ENCODE data around the gene PAX2. TPM values are rescaled to one million over a fixed set of nuclear protein-coding genes. Genes with fewer than 3 reads are reported as not detected.

PAX2 gene
- total RNA-seq, 1 donor from 2014 or later, result not detected

DNA sequence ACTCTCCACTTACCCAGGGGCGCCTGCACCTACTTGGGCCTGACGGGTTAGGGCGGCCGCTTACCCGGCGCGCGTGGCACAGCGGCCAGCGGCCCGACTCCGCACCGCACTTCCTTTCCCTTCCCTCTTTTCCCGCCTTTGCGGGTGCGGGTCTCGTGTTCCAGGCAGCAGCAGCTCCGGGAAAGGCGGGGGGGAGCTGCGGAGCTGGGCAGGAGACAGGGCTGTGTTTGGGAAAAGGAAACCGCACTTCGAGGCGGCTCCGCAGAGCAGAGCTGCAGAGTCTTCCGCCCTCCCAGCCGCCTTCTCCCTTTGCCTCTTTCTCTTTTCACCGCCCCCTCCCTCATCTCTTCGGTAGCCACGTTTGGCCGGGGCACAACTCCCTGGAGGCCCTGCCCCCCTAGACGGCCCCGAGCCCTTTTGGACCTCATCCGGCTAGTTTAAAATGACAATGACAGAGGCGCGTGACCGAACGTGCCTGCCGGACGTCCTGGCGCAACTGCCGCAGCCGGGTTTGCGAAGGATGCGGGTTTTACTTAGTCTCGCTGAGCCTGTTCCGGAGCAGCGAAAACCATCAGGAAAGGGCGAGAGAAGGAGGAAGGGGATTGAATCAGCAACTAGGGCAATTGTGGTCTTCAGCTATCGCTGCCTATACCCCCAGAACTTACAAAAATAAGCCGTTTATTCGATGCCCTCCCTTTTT is 7.9 kb upstream of the PAX2 start:
- intact Hi-C loops (cut with micrococcal nuclease), result no loop called here

DNA sequence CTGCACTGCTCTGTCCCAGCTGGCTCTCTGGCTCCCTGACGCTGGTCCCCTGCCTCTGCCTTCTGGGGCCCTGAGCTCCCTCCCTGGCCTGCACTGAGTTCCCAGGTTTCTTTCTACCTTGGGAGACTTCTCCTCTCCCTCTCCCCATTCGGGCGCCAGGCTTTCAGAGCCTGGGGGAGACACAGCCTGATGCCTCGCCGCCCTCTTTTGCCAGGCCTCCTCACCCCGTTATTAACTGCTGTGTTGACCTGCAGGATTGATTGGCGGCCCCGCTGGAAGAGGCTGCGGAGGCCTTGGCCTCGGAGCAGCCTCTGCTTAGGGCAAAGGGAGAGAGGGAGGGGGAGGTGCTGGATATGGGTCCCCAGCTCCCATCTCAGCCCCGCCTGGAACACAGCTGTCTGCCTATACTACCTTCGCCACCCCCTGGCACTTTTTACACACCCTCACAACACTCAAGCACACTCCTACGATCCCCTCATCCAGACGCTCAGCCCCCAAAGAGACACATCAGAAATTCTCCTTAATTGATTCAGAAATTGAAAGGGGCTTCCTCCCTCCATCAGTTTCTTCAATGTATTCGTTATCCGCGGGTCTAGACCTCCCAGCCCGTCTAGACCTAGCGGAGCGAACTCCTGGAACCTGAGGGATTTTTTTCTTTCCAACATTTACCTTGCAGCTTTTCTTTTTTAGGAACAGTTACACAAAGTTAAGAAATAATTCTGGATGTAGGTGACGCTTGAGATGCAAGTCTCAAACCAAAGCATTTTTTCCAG is 7.1 kb upstream of the PAX2 start:
- intact Hi-C loops (cut with micrococcal nuclease), result no loop called here

DNA sequence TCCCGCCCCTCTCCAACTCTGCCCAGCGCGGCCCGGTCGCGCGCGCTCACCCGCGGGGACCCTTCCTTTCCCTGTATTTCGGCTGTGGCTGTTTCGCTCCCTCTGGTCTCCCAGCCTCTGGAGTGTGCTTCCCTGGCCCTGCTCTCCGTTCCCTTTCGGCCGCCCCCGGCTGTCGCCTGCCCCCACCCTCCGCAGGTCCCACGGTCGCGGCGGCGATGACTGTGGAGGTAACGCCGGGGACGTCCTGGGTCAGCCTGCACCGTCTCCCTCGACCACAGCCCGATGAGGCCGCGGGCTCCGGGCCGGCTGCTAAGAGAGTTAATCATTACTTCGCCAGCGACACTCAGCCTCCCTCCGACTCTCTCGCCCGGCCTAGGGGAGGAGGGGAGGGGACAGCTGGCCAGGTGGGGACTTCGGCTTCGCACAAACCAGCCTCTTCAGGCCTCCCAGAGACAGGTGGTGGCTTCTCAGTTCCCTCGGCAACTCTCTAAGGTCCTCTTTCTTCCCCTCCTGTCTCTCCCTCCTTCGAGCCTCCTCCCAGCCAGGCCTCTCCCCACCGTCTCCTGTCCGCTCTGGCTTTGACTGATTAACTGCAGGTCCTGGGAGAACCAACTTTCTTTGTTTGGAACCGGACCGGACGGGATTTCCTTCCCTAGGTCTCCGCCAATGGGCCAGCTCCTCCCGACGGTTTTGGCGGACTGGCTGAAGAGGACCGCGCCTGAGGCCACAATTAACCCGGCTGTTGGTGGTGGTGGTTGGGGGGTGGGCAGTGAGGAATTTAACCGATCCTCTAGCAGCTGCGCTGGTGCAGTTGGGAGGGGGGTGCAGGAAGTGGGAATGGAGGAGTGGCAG is 5.6 kb upstream of the PAX2 start:
- intact Hi-C loops (cut with micrococcal nuclease), result loop anchor here (5.0 kb wide), 2 partner anchors 82 to 398 kb away; no protein-coding TSS in a partner anchor

DNA sequence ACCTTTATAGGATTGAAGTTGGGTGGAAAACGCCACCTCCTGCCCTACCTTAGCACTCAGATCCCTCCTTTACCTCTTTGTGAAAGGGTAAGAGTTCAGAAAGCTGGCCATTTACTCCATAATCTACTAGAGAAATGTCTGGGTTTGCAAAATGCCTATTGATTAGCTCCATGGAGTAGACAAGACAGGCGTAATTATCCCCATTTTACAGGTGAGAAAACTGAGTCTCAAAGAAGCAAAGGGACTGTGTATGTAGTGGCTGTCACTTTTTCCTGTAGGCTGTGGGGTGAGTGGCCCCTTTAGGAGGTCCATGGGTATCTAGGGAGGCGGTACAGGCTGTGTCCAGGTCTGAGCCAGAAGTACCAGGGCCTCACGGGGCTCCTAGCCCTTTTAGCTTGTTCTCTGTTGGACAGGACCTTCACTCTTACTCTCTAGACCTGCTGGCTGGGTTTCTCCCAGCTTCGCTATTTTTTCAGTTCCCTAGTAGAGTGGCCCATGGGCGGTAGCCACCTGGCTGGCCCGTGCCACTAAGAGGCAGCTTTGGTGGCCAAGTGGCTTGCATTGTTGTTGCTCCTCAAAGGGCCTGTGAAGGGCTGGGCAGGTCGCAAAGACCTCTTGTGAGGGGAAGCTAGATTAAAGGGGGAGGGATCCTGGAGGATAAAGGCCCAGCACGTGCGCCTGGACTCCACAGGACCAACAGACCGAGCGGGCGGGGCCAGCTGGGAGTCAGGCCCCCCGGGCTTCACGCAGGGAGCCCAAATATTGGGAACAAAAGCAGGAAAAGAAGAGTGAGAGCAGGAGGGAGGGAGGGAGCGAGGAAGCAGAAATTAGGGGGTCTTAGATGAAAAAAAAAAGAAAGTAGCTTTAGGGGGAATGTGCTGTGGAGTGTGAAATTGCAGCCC is 4.7 kb upstream of the PAX2 start:
- intact Hi-C loops (cut with micrococcal nuclease), result loop anchor here (5.0 kb wide), 2 partner anchors 83 to 397 kb away; no protein-coding TSS in a partner anchor

DNA sequence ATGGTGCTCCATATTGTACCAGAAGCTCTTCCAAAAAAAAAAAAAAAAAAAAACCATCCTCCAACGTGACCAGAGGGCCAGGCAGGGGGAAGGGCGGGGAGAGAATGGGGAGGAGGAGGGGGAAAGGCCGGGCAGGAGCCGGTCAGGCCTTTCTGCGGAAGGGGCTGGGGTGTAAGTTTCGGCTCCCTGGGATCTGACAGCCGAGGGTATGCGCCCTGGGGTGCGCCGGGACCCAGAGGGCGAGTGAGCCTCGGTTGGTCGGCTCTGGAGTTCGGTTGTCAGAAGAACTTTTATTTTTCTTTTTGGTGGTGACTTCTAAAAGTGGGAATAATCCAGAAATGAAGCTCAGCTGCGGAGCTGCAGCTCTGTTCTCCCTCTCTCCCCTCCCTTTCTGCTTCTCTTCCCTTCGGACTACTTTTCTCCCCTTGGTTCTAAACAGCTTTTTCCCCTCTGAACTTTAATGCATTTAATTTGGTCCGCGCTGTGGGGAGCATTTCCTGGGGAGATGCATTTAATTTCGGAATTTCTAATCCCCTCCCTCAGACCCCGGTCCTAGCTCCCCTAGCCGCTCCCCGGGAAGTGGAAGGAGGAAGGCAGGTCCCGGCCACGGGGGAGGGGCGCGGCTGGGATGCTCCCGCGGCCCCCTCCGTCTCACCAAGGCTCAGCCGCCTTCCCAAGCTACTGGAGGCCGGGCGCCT is 3.9 kb upstream of the PAX2 start:
- intact Hi-C loops (cut with micrococcal nuclease), result loop anchor here (5.0 kb wide), 2 partner anchors 84 to 396 kb away; no protein-coding TSS in a partner anchor

DNA sequence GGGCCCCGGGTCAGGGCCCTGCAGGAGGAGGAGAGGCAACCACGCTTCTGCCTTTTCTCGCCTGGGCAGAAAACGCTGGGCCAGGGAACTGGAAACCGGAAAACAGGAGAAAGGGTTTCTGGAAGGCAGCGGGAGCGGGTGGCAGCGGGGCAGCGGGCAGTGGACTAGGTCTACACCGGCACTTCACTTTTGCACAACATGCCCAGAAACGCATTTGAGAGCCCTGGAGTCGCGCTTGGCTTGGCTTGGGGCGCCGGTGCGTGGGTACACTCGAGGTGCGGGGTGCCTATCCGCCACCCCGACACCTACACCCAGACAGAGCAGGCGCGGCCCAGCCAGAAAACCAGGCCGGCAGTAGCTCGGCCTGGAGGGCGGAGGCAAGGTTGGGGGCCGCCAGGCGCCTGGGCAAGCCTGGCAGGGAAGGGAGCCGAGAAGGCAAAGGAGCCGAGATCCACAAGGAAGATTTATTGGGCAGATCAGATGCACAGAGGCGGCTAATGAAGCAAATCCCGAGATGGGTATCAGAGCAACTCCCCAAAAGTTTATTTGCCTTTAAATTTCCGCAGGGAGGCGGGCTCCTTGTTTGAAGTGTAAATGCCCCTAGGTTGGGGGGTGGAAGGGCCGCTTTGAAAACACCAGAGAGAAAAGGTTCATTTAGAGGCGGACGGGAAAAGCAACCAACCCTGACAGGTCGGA is 3.2 kb upstream of the PAX2 start:
- intact Hi-C loops (cut with micrococcal nuclease), result loop anchor here (5.0 kb wide), 2 partner anchors 85 to 395 kb away; no protein-coding TSS in a partner anchor

DNA sequence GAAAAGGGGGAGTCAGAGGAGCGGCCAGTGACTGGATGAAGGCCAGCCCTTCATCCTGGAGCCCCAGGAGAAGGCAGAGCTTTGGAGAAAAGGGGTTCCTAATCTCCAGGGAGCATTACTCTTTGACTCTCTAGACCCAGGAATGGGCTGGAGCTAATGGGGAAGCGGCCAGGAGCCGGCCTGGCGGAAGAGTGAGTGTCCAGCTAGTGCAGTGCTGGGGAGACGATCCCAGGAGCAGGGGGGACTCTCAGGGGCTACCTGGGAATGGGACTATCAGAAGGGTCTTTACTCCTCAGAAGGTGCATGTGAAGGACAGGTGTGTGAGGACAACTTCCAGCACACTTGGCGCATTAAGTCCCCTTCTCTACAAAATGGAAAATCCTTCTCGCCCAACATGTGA is 2.4 kb upstream of the PAX2 start:
- intact Hi-C loops (cut with micrococcal nuclease), result loop anchor here (1.0 to 5.0 kb wide), 7 partner anchors 12 to 394 kb away; partner anchors contain the start of gene HIF1AN

DNA sequence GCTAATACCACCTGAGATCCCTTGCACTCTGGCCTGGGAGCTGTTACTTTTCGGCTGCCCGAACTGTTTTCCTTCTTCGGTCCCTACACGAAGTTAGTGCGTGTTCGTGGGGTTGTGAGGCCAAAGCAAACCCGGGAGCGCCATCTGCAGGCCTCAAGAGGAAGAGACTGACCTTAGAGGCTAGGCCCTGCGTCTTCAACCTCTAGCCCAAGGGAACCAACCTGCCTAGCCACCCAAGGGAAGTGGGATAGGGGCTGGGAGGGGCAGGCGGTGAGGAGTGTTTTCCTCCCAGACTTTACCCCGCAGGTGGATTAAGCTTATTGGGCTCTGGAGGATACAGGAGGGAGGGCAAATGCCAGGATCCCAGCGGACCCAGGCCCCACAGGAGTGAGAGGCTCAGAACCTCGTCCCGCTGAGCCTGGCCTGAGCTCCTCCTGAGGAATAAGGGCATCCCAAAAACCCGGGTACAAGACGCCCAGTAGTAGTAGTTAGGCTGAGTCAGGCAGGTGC is 1.7 kb upstream of the PAX2 start:
- intact Hi-C loops (cut with micrococcal nuclease), result loop anchor here (1.0 to 5.0 kb wide), 7 partner anchors 12 to 394 kb away; partner anchors contain the start of gene HIF1AN

DNA sequence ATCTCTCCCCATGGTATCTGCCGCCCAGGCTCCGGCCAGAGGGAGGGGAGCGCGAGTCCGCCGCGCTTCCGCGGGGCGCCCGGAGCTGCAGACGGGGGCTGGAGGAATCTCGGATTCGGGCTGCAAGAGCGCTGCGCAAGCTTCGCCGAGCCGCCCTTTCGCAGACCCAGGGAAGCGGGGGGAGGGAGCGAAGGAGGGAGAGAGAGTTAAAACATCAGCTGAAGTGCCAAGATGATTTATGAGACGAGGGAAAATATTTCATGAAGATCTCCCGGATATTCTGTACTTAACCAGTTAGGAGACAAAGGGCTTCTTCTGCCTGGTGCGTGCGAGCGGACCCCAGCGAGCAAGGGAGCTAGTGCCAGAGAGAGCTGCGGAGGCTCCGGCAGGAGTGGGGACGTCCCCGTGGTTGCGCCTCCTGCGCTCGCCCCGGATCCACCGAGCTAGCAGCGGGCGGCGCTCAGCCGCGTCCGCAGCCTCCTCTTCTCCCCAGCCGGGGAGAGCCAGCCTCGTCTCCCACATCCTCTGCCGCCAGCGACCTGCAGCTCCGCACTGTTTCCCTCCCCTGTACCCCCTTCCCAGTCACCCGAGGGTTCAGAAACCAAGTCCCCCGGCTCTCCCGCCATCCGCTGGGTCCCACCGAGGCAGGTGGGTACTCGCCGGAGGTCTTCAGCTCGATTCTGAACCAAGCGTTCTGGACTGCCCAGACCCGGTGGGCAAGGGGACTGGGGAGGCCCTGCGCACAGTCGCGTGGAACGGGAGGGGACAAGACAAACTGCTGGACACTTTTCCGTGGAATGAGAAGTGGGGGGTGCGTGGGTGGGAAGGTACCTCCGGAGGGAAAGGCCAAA is 1.0 kb upstream of the PAX2 start:
- intact Hi-C loops (cut with micrococcal nuclease), result loop anchor here (5.0 kb wide), 2 partner anchors 87 to 393 kb away; no protein-coding TSS in a partner anchor

DNA sequence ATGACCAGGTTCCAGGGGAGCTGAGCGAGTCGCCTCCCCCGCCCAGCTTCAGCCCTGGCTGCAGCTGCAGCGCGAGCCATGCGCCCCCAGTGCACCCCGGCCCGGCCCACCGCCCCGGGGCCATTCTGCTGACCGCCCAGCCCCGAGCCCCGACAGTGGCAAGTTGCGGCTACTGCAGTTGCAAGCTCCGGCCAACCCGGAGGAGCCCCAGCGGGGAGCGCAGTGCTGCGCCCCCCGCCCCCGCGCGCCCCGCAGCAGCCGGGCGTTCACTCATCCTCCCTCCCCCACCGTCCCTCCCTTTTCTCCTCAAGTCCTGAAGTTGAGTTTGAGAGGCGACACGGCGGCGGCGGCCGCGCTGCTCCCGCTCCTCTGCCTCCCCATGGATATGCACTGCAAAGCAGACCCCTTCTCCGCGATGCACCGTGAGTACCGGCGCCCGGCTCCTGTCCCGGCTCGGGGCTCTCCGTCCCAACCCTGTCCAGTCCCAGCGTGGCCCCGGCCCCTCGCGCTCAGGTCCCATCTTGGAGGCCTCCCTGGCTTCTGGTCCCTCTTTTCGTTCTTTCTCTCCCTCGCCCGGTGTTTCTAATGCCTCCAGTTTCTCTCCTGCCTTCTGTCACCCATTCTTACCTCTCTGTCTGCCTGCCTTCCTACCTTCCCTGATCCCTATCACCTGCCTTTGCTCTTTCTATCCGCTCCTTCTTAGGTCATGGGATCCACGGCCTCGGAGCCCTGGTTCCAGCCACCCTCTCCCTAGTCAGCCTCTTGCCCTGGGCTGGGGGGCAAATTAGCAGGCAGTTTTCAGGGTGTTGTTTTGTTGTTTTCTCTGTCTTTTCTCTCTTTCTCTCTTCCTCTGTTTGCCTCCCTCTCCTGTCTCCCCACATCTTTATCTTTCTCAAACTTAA is 751 bp downstream of the PAX2 start:
- intact Hi-C loops (cut with micrococcal nuclease), result loop anchor here (5.0 kb wide), 3 partner anchors 34 to 481 kb away; partner anchors contain the start of gene LBX1

DNA sequence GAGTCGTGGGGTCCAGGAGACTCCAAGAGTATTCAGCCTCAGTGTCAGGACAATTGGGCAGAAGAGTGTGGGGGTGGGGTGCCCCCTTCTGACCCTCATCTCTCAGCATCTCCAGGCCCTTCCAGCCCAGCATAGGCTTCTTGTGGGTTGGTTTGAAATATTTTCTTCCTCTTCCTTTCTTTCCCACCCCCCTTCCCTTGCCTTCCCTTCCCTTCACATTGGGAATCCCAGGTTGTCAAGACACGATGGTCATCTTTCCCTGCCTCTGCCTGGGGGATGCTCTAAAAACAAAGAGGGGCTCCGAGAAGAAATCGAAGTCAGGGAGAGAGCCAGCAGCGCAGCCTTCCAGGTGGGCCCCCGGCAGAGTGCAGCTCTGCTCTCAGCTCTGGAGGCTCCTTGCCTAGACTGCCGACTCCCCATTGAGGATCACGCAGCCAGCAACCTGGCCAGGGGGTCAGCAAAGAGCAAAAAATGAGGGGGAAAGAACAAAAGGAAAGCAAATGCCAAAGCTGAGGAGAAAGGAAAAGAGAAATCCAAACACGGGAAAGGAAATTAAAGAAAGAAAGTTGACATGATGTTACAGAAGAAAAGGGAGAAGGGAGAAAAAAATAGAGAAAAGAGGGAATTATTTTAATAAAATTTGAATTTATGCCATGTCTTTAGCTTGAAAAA is 1.5 kb downstream of the PAX2 start:
- intact Hi-C loops (cut with micrococcal nuclease), result loop anchor here (5.0 kb wide), 3 partner anchors 35 to 480 kb away; partner anchors contain the start of gene LBX1

DNA sequence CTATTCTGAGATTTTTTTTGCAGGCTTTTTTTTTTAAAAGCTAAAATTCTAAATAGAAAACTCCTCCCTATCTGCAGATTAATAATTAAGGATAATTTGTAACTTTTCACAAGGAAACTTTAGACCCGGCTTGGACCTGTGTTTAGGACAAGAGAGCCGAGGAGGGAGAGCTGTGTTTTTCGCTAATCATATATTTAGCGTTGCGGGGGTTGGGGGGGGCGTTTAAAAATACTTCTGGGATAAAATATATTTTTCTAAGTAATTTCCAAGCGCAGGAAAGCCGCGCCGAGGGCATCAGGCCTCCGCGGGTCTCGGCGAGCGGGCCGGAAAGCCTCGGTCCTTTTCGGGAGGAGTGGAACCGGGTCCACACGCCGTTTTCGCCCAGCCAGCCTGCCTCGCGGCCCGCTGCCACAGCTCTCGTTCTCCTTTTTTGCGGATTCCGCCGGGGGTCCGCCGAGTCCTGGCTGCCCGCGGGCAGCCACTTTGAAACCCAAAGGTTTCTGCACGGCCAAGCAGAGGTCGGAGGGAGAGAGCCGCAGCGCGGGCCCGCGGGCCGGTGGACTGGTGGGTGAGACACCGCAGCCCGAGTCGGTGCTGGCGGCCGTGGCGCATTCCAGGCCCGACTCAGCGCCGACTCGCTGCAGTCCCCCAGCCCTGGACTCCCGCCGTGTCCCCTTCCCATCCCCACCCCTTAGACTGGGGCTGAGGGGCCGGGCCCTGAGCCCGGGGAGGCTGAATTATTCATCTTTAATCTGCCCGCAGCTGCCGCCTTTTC is 2.3 kb downstream of the PAX2 start:
- intact Hi-C loops (cut with micrococcal nuclease), result loop anchor here (5.0 kb wide), 3 partner anchors 35 to 480 kb away; partner anchors contain the start of gene LBX1

DNA sequence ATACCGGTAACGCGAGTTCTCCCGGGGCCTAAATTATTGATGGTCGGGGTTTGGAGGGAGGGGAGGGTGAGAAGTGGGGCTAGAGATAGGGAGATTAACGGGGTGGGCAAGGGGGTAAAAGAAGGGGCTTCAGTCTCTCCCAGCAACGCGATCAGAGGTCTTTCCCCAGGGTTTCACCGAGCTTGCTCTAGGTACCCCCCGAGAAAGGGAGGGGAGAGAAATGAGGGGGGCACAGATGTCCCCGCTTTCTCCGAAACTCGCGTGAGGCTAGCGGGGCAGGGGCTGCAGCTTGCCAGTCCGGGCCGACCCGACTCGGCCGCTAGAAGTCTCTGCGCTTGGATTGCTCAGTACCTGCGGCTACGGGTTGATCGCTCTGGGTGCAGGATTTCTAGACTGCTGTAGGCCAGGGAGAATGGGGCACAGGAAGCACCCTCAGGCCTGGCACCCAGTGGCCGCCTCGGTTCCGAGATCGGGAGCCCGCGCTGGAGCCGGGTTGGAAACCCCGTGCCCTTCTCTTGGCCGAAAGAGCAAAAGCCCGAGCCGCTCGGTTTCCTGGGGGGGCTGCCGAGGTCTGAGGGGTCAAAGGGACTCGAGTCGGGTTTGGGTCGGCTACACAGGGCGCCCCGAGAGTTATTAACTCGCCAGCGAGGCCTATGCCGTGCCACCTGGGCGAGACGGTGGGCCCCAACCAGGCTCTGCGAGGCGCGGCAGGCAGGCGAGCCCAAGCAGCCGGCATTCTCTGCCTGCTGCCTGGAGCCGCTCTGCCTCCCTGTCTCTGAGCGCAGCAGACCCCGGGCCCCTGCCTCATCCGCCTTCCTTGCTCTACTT is 3.1 kb downstream of the PAX2 start:
- intact Hi-C loops (cut with micrococcal nuclease), result loop anchor here (5.0 kb wide), 3 partner anchors 36 to 479 kb away; partner anchors contain the start of gene LBX1

DNA sequence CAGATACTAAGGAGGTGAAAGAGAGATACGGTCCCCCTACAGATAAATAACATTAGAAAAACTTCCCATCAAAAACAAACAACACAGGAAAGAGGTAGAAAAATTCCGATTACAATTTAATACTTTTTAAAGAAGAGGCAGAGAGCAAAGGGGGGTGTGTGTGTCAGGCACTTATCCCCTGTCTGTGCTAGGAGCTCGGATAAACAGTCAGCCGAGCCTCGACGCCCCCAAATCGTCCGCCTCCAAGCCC is 3.6 kb downstream of the PAX2 start:
- intact Hi-C loops (cut with micrococcal nuclease), result loop anchor here (5.0 kb wide), 3 partner anchors 37 to 478 kb away; partner anchors contain the start of gene LBX1

All from T-helper 1 cell treated with Interleukin-12 subunit alpha and Interleukin-12 subunit beta and Interleukin-4 antibody, amounts not matched to agents 30 ng/mL and 1 ng/mL, for 36 hours (primary cell).